NCI-H69 (cell line): ENCODE results near the gene RNASE12.
"Not testable (repeated sequence)": the region's sequence is repeated elsewhere in the genome, so short reads cannot be mapped to it uniquely, and the experiment has no call there.

ENCODE experiments used
- DNase-seq: peaks from one replicate; lab custom pipeline; 2025; lab: John Stamatoyannopoulos, UW

RNASE12 gene

DNA sequence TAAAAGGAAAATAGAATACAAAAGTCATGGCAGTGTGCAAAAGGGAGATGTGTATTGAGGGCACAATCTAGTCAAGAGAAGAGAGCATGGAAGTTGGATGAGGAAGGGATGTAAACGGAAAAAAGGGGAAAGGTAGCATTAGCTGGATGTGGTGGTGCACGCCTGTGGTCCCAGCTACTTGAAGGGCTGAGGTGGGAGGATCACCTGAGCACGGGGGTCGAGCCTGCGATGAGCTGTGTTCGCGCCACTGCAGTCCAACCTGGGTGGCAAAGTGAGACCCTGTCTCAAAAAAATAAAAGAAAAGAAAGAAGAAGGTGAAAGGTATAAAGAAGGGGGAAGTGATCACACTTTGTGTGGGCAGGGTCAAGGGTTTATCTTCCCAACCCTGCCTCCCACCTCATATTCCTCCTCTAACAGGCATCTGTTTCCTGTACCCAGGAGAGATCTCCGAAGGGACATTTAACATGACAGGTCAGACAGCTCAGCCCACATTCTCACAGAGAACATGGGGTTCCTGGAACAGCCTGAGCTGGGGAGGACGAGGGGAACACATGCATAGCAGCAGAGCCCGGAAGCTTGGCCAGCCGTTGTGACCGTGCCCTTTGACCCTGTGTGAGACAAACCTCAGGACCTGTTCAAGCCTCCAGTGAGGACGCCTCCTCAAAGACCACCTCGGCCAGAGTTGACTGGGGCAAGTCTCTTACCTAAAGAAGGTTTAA is 12.2 kb downstream of the RNASE12 start:
- no peak for DNase-seq

DNA sequence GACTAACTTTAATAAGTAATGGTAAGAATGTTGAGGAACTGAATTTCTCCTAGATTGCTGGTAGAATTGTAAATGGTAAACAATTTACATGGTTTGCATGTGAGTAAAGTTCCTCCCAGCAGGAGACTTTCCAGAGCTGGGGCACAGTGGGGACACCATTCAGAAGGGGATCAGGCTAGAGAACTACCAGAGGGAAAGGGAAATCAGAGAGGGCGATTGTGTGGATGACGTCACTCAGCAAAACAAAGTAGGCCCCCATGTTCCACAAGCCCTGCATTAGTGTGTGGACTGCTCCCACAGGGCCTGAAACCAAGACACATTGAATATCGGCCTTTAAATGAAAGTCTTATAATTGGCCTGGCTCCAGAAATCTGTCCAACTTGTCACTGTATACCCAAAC is 12.9 kb downstream of the RNASE12 start:
- no peak for DNase-seq

DNA sequence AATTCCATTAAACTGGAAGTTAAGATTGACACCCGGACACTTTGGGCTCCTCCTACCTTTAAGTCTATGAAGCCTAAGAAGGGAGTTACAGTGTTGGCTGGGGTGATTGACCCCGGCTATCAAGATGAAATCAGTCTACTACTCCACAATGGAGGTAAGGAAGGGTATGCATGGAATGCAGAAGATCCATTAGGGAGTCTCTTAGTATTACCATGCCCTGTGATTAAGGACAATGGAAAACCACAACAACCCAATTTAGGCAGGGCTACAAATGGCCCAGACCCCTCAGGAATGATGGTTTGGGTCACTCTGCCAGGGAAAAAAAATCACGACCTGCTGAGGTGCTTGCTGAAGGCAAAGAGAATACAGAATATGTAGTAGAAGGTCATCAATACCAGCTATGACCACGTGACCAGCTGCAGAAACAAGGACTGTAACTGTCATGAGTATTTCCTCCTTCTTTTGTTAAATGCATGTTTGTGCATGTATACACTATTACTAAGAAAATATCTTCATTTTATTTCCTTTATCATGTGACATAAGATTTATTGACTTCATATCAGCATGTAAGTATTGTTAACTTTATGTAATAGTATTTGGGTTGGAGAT is 18.7 kb downstream of the RNASE12 start:
- not testable (repeated sequence) for DNase-seq

DNA sequence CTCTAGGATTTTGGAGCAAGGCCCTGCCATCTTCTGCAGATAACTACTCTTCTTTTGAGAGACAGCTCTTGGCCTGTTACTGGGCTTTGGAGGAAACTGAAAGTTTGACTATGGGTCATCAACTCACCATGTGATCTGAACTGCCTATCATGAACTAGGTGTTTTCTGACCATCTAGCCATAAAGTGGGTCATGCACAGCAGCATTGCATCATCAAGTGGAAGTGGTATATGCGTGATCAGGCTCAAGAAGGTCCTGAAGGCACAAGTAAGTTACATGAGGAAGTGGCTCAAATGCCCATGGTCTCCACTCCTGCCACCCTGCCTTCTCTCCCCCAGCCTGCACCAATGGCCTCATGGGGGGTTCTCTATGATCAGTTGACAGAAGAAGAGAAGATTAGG is 20.5 kb downstream of the RNASE12 start:
- not testable (repeated sequence) for DNase-seq

DNA sequence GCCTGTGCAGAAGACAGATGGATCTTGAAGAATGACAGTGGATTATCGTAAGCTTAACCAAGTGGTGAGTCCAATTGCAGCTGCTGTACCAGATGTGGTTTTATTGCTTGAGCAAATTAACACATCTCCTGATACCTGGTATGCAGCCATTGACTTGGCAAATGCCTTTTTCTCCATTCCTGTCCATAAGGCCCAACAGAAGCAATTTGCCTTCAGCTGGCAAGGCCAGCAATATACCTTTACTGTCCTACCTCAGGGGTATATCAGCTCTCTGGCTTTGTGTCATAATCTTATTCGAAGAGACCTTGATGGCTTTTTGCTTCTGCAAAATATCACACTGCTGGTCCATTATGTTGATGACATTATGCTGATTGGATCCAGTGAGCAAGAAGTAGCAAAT is 21.3 kb downstream of the RNASE12 start:
- not testable (repeated sequence) for DNase-seq

DNA sequence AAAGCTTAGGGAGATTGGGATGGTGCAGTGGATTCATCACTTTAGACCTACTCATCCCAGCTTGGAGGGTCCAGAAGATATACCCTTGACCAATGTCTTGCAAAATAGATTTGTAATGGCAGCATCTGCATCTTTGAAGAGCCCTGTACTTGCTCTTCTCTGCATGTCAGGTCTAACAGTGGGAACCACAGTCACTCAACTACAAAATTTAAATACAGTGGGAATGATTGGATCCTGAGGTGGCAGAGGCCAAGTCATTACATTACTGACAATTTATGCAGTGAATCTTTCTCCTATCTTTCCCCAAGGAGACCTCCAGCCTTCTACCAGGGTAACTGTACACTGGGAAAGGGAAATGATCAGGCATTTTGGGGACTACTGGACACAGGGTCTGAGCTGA is 22.1 kb downstream of the RNASE12 start:
- no peak for DNase-seq

DNA sequence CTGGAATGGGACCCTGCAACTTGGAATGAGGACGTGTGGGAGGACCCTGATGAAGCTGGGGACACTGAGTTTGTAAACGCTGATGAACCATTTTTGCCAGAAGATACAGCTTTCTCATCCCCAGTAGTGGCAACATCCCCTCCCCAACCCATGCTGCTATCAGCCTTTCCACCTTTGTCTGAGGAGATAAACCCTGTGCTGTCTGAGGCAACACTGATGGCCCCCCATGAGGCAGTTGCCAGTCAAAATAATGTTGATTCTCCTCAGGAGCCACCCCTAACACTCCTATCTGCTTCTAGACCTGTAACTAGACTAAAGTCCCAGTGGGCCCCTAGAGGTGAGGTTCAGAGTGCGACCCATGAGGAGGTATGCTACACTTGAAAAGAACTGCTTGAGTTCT is 22.8 kb downstream of the RNASE12 start:
- DNase-seq, result no peak

DNA sequence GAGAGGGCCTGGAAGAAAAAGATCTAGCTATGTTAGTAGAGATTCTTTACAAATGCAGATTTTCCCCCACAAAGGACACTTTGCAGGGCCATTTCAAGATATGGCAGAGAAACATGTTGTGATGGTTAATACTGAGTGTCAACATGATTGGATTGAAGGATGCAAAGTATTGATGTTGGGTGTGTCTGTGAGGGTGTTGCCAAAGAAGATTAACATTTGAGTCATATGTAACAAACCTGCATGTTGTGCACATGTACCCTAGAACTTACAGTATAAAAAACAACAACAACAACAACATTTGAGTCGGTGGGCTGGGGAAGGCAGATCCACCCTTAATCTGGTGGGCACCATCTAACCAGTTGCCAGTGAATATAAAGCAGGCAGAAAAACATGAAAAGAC is 24.0 kb downstream of the RNASE12 start:
- not testable (repeated sequence) for DNase-seq

DNA sequence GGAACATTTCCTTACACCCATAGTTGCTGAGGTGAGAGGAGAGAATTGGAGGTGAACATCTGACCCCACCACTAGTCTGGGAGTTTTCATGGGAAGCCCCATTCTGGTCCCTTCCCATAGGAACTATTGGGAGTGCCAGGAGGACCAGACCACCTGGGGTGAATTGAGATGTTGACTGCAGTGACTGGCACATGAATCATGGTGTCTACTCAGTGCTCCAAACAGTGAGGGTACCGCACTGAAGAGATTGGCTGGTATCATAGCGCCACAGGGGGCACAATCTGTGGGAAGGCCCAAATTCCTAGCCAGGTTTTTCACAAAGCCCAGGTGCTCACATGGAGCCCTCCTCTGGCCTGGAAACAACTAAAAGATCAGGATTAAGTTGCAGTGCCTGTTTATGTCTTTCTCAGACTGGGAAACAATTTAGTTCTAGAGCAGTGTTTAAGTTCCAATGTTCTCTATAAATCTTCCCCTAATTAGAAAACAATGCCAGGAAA is 26.6 kb downstream of the RNASE12 start:
- DNase-seq, result no peak

DNA sequence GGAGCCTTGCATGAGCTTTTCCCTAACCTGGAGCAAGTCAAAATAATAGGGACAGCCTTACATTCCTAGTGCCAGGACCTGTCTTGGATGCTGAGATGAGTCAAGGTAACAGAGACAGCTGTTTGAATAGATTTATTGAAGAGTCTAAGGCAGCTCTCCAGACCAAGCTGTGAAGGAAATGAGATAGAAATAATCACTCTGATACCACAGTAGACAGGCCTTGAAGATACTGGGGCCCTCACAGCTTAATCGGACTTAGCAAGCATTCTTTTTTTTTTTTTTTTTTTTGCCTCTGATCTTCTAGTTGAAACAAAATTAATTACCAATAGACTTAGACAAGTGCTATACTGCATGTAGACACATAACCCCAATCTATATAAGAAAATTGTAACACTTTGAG is 27.2 kb downstream of the RNASE12 start:
- DNase-seq, result no peak

DNA sequence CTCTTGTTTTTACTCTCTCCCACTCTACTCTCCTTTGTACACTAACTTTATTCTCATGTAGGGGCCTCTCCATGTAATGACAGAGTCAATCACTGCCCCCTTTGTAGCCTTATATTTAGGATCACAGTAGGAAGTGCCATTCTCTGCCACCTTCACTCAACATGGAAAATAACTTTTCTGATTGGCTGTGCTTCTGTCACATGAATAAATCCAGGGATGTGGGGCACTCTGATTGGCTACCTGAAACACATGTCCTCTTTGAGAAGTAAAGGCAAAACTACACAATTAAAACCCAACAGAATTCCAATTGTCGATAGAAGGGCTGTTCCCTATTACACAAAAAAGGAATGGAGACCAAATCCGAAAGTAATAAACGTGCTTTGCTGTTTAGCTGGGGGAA is 30.2 kb downstream of the RNASE12 start, which contains the start of gene RNASE9:
TSS of gene RNASE9 (minus strand) at position 87 of the 400 bp plus-strand sequence.
- no peak for DNase-seq

DNA sequence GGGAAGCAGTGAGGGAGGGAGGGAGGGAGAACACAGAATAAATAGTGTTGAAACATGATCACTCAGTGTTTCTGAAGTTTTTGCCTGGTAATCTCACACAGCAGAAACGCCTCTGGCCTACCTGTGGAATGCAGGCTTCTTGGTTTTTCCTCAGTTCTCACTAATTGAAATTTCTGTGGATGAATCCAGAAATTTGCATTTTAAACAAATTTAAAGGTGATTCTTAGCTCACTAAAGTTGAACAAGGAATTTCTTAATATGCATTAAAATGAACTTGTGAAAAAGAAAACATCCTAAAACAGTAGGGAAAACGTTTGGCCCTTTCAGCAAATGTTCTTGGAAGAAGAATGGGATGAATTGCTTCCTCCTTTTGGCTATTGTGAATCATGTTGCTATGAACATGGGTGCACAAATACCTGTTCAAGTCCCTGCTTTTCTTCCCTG is 31.7 kb downstream of the RNASE12 start:
- DNase-seq, result no peak

DNA sequence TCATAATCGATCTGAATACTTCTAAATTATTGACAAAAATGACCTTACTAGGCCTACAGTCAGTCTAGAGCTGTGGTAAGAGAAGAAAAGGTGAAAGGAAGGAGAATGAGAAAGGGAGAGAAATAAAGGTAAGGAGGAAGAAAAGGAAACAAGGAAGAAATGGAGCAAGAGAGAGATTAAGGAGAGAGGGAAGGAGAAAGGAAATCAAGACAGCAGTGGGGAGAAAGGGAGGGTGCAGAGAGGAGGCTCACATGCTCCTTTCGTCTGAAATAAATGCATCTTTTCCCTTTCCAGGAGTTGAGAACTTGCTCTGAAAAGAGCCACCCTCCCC is 34.0 kb downstream of the RNASE12 start:
- DNase-seq, result no peak

DNA sequence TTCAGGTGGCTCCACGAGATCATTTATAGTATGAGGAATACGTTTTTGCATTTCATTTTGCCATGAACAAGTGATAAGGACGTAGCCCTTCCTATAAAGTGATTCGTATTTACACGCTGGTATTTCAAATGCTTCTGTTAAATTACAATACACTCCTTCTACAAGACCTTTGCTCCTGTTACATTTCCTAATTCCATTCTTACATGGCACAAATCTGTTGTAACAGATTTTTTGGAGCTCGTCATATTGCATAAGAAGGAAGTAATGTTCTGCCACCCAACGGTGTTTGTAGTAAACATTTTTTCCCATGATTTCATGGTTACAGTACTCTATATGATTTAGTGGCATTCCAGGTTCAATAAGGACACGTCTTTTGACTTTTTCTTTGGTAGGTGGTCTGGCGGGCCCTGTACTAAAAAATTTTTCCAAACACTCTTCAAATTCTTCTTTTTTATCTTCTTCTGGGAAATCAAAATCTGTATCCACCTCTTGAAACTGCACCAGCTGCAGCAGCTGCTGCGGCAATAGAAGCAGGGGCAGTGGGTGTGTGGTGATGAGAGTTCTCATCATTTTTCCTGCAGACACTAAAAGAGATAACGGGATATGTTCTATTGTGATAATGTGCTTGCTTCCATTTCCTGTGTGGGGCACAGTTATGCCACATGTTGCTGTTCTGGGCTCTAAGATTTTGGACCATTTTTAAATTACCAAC is 34.5 kb downstream of the RNASE12 start:
- no peak for DNase-seq

DNA sequence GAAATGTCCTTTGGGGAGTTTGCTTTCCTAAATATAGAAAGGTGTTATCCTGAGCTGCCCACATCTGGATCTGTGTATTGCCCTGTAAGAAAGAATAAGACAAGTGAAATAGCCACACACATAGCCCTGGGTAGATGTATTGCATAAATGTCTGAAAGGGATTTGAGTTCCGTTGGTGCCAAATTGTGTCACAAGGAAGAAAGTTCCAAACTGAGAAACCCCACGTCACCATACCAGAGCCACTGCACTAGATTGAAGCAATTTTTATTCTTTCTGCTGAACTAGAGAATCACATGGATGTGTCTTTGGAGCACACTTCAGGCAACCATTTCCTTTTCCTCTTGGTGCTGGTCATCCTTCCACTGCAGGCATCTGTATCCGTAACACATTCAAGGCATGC is 35.3 kb downstream of the RNASE12 start:
- no peak for DNase-seq

DNA sequence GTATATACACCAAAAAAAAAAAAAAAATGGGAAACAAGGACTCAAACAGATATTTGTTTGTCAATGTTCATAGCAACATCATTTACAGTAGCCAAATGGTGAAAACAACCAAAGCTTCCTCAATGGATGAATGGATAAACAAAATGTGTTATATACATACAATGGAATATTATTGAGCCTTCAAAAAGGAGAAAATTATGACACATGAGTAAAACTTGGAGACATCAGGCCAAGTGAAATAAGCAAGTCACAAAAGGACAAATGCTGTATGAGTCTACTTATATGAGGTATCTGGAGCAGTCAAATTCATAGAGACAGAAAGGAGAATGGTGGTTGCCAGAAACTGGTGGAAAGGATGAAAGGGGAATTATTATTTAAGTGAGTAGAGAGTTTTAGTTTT is 38.2 kb downstream of the RNASE12 start:
- DNase-seq, result no peak

DNA sequence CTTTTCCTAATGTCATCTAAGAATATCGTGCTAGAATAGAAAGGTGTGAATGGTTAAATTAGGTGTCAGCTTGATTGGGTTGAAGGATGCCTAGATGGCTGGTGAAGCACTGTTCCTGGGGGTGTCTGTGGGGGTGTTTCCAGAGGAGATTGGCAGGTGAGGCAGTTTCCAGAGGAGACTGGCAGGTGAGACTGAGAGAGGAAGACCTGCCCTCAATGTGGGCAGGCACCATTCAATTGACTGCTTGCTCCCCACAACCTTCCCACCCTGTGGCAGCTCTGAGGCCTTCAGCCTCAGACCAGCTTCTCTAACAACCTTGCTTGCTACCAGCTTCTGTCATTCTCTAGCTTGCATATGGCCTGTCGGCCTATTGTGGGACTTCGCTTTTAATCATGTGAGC is 39.6 kb downstream of the RNASE12 start:
- no peak for DNase-seq

DNA sequence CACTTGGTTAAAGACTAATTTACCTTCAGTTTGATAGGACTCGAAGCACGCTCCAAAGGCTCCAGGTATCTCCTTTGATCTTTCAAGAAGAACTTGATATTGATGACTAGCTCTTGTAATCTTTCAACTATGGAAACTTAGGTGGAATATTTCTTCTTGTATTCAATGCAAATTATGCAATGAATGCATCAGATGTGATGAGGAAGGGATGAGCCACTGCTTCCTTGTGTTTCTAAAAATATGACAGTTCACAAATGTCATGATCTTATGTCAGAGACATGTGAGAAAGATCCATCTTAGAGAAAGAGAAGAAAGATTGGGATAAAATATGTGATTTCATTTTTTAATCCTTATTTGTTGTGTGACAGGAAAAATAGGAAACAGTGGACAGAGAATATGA is 40.2 kb downstream of the RNASE12 start:
- no peak for DNase-seq

DNA sequence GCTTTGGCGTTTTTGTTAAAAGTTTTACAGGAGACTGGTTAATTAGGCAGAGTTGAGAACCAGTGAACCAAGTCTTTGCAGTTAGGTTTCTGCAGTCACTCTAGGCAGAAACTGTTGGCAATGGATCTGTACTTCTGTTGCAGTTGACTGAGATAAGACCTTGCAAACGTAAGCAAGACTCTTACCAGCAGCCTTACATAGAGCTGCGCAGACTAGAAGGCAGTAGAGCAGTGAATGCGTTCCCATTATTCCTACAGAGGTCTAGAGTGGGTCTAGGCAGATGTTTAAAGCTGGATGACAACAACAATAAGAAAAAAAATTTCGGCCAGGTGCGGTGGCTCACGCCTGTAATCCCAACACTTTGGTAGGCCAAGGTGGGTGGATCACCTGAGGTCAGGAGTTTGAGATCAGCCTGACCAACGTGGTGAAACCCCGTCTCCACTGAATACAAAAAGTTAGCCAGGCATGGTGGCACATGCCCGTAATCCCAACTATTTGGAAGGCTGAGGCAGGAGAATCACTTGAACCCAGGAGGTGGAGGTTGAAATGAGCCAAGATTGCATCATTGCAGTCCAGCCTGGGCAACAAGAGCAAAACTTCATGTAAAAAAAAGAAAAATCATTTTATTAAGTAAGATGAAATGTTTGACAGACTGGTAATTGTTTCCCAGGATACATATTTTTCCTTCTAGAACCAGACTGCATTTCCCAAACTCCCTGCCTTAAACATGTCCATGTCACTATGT is 42.6 kb downstream of the RNASE12 start:
- DNase-seq, result no peak

DNA sequence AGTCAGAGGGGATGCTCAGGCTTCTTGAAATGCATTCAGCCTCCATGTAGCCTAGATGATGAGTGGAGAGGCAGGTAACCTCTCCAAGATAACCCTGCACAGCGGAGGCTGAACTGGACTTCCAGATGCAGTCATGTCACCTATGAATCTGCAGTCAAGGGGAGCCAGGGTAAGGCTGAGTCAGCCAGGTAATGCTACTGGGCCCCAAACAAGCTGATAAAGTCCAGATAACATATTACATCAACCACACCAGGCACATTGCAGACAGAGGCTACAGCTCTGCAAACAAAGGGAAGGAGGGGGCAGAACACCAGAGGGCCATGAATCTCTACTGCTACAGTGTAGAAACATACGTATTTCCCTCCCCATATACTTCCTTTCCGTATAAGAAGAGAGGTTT is 44.3 kb downstream of the RNASE12 start:
- no peak for DNase-seq
